ENCODE results near the gene OR52K1. TPM values are rescaled to one million over a fixed set of nuclear protein-coding genes. Genes with fewer than 3 reads are reported as not detected.

OR52K1 gene
- total RNA-seq, 1 donor from 2014 or later: not detected

GRCh38 chr11:4466871-4467442, 15.5 kb upstream of the OR52K1 start:
- DNase-seq (ENCODE audit: low spot score): no peak
- H3K27me3 Mint-ChIP-seq (ENCODE audit: unreplicated experiment): no peaks in the 10 kb centered on the region
- H3K4me1 Mint-ChIP-seq (ENCODE audit: unreplicated experiment): no peaks in the 10 kb centered on the region
- H3K9me3 Mint-ChIP-seq (ENCODE audit: unreplicated experiment): no peaks in the 10 kb centered on the region
- H3K36me3 Mint-ChIP-seq (ENCODE audit: low read depth, unreplicated experiment): peaks cover 4% of the 10 kb centered on the region
- no peak for TF ChIP-seq CTCF (IDR thresholded peaks at IDR 0.05; ENCODE audit: unreplicated experiment)
- H3K27ac Mint-ChIP-seq (ENCODE audit: unreplicated experiment): no peak overlapping the region
- no peak overlapping the region for H3K4me3 Mint-ChIP-seq (ENCODE audit: unreplicated experiment)

DNA sequence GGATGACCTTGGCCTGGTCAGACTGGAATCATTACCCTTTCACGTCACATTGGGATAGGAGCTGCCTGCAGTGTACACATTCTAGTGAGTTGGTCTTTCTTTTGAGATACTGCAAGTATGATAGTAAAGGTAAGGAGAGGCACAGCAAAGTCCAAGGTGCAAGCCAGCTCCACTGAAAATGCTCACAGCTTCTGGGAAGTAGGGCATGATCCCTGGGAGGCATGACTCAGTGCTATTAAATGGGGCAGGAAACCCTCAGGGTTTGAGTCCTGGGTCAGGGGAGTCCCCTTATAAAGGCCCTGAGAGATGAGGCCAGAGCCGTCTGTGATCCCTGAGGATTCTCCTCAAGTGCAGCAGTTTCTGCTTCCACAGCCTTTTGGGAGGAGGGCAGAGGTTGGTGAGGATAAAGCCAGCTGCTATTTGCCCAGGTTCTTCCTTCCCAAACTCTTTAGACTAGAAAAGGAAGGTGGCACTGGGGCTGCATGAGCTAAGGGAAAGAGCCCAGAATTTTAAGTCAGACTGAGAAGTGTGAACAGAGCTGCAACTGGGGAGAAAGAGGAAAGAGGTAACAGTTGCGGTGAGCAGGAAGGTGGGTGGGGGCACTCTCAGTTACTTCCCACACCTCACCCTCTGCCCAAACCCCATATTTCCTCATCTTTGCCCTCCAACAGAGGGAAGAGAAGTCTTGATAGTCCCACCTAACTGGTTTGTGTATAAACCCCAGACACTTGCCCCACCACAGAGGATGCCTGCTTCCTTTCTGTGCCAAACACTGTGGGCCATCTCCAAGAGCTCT, 14.4 kb upstream of the OR52K1 start:
- no peak for TF ChIP-seq CTCF (IDR thresholded peaks at IDR 0.05; ENCODE audit: unreplicated experiment)
- Mint-ChIP-seq H3K27ac (ENCODE audit: unreplicated experiment) (no peak overlapping the region), H3K4me3 (ENCODE audit: unreplicated experiment) (no peak overlapping the region), H3K36me3 (ENCODE audit: low read depth, unreplicated experiment) (peaks cover 4% of the 10 kb centered on the region), H3K9me3 (ENCODE audit: unreplicated experiment) (no peaks in the 10 kb centered on the region), H3K4me1 (ENCODE audit: unreplicated experiment) (no peaks in the 10 kb centered on the region), H3K27me3 (ENCODE audit: unreplicated experiment) (no peaks in the 10 kb centered on the region)
- no peak for DNase-seq (ENCODE audit: low spot score)

GRCh38 chr11:4479644-4480043, 2.8 kb upstream of the OR52K1 start:
- H3K36me3 Mint-ChIP-seq (ENCODE audit: low read depth, unreplicated experiment): no peaks in the 10 kb centered on the region
- no peak overlapping the region for H3K27ac Mint-ChIP-seq (ENCODE audit: unreplicated experiment)
- TF ChIP-seq CTCF (IDR thresholded peaks at IDR 0.05; ENCODE audit: unreplicated experiment): no peak
- no peaks in the 10 kb centered on the region for H3K27me3 Mint-ChIP-seq (ENCODE audit: unreplicated experiment)
- H3K4me3 Mint-ChIP-seq (ENCODE audit: unreplicated experiment): no peak overlapping the region
- no peaks in the 10 kb centered on the region for H3K9me3 Mint-ChIP-seq (ENCODE audit: unreplicated experiment)
- DNase-seq (ENCODE audit: low spot score): no peak
- H3K4me1 Mint-ChIP-seq (ENCODE audit: unreplicated experiment): no peaks in the 10 kb centered on the region

GRCh38 chr11:4480577-4481239, 1.7 kb upstream of the OR52K1 start:
- no peaks in the 10 kb centered on the region for H3K36me3 Mint-ChIP-seq (ENCODE audit: low read depth, unreplicated experiment)
- no peak for TF ChIP-seq CTCF (IDR thresholded peaks at IDR 0.05; ENCODE audit: unreplicated experiment)
- DNase-seq (ENCODE audit: low spot score): no peak
- H3K4me3 Mint-ChIP-seq (ENCODE audit: unreplicated experiment): no peak overlapping the region
- H3K9me3 Mint-ChIP-seq (ENCODE audit: unreplicated experiment): no peaks in the 10 kb centered on the region
- H3K4me1 Mint-ChIP-seq (ENCODE audit: unreplicated experiment): no peaks in the 10 kb centered on the region
- no peak overlapping the region for H3K27ac Mint-ChIP-seq (ENCODE audit: unreplicated experiment)
- no peaks in the 10 kb centered on the region for H3K27me3 Mint-ChIP-seq (ENCODE audit: unreplicated experiment)

GRCh38 chr11:4481240-4481582, 1.2 kb upstream of the OR52K1 start:
- no peaks in the 10 kb centered on the region for H3K27me3 Mint-ChIP-seq (ENCODE audit: unreplicated experiment)
- no peak overlapping the region for H3K4me3 Mint-ChIP-seq (ENCODE audit: unreplicated experiment)
- no peak for TF ChIP-seq CTCF (IDR thresholded peaks at IDR 0.05; ENCODE audit: unreplicated experiment)
- H3K36me3 Mint-ChIP-seq (ENCODE audit: low read depth, unreplicated experiment): no peaks in the 10 kb centered on the region
- no peaks in the 10 kb centered on the region for H3K4me1 Mint-ChIP-seq (ENCODE audit: unreplicated experiment)
- no peaks in the 10 kb centered on the region for H3K9me3 Mint-ChIP-seq (ENCODE audit: unreplicated experiment)
- no peak overlapping the region for H3K27ac Mint-ChIP-seq (ENCODE audit: unreplicated experiment)
- DNase-seq (ENCODE audit: low spot score): no peak

Measured in endothelial cell (in vitro differentiated cells).